ENCODE measurements around the gene GATA2.

Gene GATA2

GRCh38 chr3:128457937-128458336 is 35.1 kb downstream of the GATA2 start:
- no peak overlapping the region for H3K4me3 ChIP-seq (ENCODE audit: low read depth, low read length)

GRCh38 chr3:128456776-128457715 is 36.0 kb downstream of the GATA2 start:
- H3K4me3 ChIP-seq (ENCODE audit: low read depth, low read length): no peak overlapping the region

- no peak overlapping the region for H3K4me3 ChIP-seq (ENCODE audit: low read depth, low read length)
Observed at GRCh38 chr3:128455786-128456748, 36.9 kb downstream of the GATA2 start.

GRCh38 chr3:128455116-128455515 is 37.9 kb downstream of the GATA2 start:
- H3K4me3 ChIP-seq (ENCODE audit: low read depth, low read length): no peak overlapping the region

GRCh38 chr3:128454310-128454618 is 38.7 kb downstream of the GATA2 start:
- H3K4me3 ChIP-seq (ENCODE audit: low read depth, low read length): no peak overlapping the region

- H3K4me3 ChIP-seq (ENCODE audit: low read depth, low read length): no peak overlapping the region
Observed at GRCh38 chr3:128453501-128454309, 39.3 kb downstream of the GATA2 start.

GRCh38 chr3:128452678-128453275 is 40.2 kb downstream of the GATA2 start:
- H3K4me3 ChIP-seq (ENCODE audit: low read depth, low read length): no peak overlapping the region

- H3K4me3 ChIP-seq (ENCODE audit: low read depth, low read length): no peak overlapping the region
Observed at GRCh38 chr3:128452120-128452519, 40.9 kb downstream of the GATA2 start.

DNA sequence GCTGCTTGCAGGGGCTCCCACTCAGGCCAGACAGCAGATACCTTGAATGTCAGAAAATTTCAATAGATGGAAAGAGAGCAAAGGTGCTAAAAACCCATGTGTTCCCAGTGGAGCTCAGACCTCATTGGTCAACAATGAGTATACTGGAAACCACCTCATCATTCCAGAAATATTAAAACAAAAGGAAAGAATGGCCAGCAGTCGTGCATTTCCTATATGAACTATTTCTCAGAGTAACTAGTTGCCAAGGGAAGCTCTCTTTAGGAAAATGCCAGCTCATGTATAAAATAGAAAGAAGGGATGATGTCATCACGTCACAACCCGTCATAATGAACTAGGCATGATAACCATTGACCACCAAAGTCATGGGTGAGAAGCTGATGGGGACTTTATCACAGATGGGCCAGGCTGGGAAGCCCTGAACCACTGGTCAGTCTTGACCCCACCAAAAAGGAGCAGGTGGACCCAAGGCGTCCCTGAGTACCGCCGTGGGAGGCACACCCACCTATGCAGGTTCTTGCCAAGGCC is 43.8 kb downstream of the GATA2 start:
- H3K4me3 ChIP-seq (ENCODE audit: low read depth, low read length): no peak overlapping the region

DNA sequence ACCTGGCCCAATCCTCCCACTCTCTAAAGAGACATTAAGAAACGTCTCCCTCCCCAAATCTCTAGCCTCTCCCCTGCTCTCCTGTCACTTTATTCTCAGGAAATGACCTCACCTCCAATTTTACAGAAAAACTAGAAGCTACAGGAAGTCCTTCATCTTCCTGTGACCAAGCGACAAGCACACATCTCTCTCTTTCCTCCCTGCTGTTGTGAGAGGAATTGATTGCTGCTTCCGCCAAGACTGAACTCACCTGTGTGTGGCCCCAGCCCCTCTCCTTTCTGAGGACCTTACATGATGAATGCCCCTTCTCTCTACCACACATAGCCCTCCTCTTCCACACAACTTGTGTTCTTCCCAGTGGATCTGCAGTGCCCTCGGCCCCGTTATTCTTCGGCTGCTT is 44.5 kb downstream of the GATA2 start:
- H3K4me3 ChIP-seq (ENCODE audit: low read depth, low read length): no peak overlapping the region

- H3K4me3 ChIP-seq (ENCODE audit: low read depth, low read length): no peak overlapping the region
Observed at GRCh38 chr3:128447561-128448013, 45.4 kb downstream of the GATA2 start.

- H3K4me3 ChIP-seq (ENCODE audit: low read depth, low read length): no peak overlapping the region
Observed at GRCh38 chr3:128446821-128447220, 46.2 kb downstream of the GATA2 start.

GRCh38 chr3:128445357-128445756 is 47.6 kb downstream of the GATA2 start:
- H3K4me3 ChIP-seq (ENCODE audit: low read depth, low read length): no peak overlapping the region

- no peak overlapping the region for H3K4me3 ChIP-seq (ENCODE audit: low read depth, low read length)
Observed at GRCh38 chr3:128443771-128444170, 49.2 kb downstream of the GATA2 start.

DNA sequence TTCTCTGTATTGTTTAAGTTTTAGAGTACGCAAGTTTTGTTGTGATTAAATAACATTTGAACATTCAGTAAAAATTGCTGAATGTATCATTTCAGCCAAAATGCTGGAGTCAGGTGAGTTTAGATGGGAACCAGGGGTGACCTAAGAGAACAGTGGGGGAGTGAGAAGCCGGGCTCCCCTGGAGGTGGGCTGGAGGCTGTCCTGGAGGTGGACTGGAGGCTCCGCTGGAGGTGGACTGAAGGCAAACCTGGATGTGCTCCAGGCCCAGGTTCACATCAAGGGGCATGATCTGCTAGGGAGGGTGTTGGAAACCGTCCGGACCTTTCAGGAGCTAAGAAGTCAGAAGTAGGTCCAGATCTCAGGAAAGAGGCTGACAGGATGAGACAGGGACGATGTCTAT is 50.1 kb downstream of the GATA2 start:
- no peak overlapping the region for H3K4me3 ChIP-seq (ENCODE audit: low read depth, low read length)

DNA sequence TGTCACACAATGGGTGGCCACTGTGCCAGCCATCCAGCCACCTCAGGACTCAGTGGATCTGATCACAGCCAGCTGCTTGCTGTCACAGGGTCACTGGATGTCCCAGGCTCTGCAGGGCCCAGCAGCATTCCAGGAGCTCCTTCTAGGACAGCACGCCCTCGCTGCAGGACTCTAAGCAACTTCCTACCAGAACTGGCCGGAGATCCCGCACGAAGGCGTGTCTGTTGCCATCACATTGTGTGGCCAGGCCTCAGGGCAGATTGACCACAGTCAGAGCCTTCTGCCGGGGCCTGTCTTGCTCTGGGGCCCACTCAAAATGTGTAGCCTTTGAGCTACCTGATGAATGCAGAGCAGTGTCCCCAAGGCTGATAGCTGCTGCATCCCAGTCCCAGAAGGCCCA is 50.9 kb downstream of the GATA2 start:
- no peak overlapping the region for H3K4me3 ChIP-seq (ENCODE audit: low read depth, low read length)

GRCh38 chr3:128439226-128439625 is 53.8 kb downstream of the GATA2 start:
- H3K4me3 ChIP-seq (ENCODE audit: low read depth, low read length): no peak overlapping the region

DNA sequence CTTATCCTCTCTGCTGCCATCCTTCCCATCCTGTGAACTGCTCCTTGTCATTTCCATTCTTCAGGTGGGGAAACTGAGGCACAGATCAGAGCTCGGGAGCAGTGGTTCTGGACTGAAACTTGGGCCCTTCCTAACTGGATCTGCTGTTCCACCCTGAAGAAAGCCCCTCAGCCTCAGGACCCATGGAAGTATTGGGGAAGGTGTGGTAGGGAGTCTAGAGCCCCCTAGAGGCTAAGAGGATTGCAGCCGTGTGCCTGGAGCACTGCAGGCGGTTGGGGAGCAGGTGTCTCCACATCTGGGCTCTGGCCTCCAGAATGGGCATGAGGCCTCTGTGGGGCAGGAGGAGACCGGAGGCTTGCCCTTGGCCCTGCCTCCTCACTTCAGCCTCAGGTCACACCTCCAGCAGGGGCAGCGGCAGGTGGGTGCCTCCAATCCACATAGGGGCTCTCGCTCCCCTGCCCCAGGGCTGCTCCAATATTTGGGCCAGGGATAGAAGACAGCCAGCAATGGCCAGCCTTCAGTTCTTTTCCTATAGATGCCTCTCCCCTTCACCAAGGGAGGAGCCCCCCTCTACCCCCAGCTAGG is 54.4 kb downstream of the GATA2 start:
- H3K4me3 ChIP-seq (ENCODE audit: low read depth, low read length): no peak overlapping the region

- no peak overlapping the region for H3K4me3 ChIP-seq (ENCODE audit: low read depth, low read length)
Observed at GRCh38 chr3:128436214-128436613, 56.8 kb downstream of the GATA2 start.

- no peak overlapping the region for H3K4me3 ChIP-seq (ENCODE audit: low read depth, low read length)
Observed at GRCh38 chr3:128435561-128435960, 57.4 kb downstream of the GATA2 start.

Measured in iPS-11a (cell line).